ENCODE data around the gene PRKAR2A.
A peak's percentile ranks its signal among the peaks of the same experiment; 100 is the strongest.
"Not testable (repeated sequence)": the region's sequence is repeated elsewhere in the genome, so short reads cannot be mapped to it uniquely, and the experiment has no call there.

The PRKAR2A gene

GRCh38 chr3:48820612-48821324 is 26.9 kb downstream of the PRKAR2A start:
- TF ChIP-seq ZFX (IDR thresholded peaks at IDR 0.05; ENCODE audit: borderline replicate concordance), result no peak
- TF ChIP-seq, protein P1, sequence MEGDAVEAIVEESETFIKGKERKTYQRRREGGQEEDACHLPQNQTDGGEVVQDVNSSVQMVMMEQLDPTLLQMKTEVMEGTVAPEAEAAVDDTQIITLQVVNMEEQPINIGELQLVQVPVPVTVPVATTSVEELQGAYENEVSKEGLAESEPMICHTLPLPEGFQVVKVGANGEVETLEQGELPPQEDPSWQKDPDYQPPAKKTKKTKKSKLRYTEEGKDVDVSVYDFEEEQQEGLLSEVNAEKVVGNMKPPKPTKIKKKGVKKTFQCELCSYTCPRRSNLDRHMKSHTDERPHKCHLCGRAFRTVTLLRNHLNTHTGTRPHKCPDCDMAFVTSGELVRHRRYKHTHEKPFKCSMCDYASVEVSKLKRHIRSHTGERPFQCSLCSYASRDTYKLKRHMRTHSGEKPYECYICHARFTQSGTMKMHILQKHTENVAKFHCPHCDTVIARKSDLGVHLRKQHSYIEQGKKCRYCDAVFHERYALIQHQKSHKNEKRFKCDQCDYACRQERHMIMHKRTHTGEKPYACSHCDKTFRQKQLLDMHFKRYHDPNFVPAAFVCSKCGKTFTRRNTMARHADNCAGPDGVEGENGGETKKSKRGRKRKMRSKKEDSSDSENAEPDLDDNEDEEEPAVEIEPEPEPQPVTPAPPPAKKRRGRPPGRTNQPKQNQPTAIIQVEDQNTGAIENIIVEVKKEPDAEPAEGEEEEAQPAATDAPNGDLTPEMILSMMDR (IDR thresholded peaks at IDR 0.05), result no peak
- H3K27ac ChIP-seq, result no peak overlapping the region

DNA sequence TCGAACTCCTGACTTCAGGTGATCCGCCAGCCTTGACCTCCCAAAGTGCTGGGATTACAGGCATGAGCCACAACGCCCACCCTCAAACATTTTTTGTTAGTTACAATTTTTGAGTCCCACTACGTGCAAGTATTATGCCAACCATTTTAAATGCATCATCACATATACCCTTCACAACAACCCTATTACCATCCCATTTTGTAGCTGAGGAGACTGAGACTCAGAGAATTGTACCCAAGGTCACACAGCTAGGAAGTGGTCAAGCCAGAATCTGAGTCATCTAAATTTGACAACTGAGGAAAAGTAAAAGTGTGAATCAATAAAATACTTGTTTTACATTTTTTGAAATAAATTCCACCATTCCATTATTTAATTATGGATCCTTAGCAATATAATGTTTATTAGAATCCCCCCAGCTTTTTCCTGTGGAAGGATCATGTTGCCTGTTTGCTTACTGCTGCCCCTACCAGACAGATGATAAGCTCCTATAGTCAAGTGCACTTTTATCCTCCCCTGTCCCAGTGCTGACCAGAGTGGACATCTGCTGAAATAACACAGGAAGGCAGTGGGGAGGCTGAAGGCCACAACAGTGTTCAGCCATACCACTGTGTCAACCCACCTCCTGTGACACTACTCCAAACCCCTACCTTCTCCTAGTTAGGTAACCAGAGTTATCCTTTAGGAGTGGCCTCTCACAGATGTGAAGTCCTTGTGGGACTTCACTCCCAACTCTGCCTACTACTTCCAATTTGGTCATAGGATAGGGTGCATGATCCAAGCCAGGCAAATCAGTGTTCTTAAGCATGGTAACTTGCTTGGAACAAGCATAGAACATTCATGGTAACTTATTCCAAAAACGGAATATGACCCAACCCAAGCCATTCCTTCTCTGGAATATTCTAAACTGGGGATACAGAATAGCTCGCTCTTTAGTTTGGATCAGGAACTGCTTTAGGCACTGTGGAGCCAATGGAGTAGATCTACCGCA is 28.1 kb downstream of the PRKAR2A start:
- TF ChIP-seq, protein P1 (IDR thresholded peaks at IDR 0.05), result no peak
- no peak for TF ChIP-seq ZFX (IDR thresholded peaks at IDR 0.05; ENCODE audit: borderline replicate concordance)
- H3K27ac ChIP-seq, result no peak overlapping the region

GRCh38 chr3:48811524-48811923 is 36.1 kb downstream of the PRKAR2A start:
- H3K27ac ChIP-seq, result peak overlapping the region; percentile 49
- TF ChIP-seq, protein P1 (IDR thresholded peaks at IDR 0.05), result no peak
- no peak for TF ChIP-seq ZFX (IDR thresholded peaks at IDR 0.05; ENCODE audit: borderline replicate concordance)

- no peak for TF ChIP-seq ZFX (IDR thresholded peaks at IDR 0.05; ENCODE audit: borderline replicate concordance)
- TF ChIP-seq, protein P1 (IDR thresholded peaks at IDR 0.05), result no peak
- no peak overlapping the region for H3K27ac ChIP-seq
Observed at GRCh38 chr3:48804930-48805329, 42.7 kb downstream of the PRKAR2A start.

DNA sequence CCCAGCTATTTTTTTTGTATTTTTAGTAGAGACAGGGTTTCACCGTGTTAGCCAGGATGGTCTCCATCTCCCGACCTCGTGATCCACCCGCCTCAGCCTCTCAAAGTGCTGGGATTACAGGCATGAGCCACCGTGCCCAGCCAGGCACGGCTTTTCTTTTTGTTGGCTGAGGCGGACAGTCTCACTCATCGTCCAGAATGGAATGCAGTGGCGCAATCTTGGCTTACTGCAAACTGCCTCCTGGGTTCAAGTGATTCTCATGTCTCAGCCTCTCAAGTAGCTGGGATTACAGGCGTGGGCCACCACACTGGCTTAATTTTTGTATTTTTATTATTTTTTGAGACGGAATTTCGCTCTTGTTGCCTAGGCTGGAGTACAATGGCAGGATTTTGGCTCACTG is 46.8 kb downstream of the PRKAR2A start:
- H3K27ac ChIP-seq, result not testable (repeated sequence)

- H3K27ac ChIP-seq, result no peak overlapping the region
- TF ChIP-seq, protein P1 (IDR thresholded peaks at IDR 0.05), result no peak
- TF ChIP-seq ZFX (IDR thresholded peaks at IDR 0.05; ENCODE audit: borderline replicate concordance), result no peak
Observed at GRCh38 chr3:48798998-48799397, 48.7 kb downstream of the PRKAR2A start.

- no peak for TF ChIP-seq ZFX (IDR thresholded peaks at IDR 0.05; ENCODE audit: borderline replicate concordance)
- TF ChIP-seq, protein P1 (IDR thresholded peaks at IDR 0.05), result no peak
- no peak overlapping the region for H3K27ac ChIP-seq
Observed at GRCh38 chr3:48797626-48798025, 50.0 kb downstream of the PRKAR2A start.

All from 22Rv1 (cell line).